Femur (tissue), 1 donor: Measurements from ENCODE around the gene FBXW7.
"Not testable (repeated sequence)": the region's sequence is repeated elsewhere in the genome, so short reads cannot be mapped to it uniquely, and the experiment has no call there.

Experiments
- DNase-seq: peaks from one replicate; pipeline ENCODE4 v3.0.0-alpha.2; 2017

Gene FBXW7, protein sequence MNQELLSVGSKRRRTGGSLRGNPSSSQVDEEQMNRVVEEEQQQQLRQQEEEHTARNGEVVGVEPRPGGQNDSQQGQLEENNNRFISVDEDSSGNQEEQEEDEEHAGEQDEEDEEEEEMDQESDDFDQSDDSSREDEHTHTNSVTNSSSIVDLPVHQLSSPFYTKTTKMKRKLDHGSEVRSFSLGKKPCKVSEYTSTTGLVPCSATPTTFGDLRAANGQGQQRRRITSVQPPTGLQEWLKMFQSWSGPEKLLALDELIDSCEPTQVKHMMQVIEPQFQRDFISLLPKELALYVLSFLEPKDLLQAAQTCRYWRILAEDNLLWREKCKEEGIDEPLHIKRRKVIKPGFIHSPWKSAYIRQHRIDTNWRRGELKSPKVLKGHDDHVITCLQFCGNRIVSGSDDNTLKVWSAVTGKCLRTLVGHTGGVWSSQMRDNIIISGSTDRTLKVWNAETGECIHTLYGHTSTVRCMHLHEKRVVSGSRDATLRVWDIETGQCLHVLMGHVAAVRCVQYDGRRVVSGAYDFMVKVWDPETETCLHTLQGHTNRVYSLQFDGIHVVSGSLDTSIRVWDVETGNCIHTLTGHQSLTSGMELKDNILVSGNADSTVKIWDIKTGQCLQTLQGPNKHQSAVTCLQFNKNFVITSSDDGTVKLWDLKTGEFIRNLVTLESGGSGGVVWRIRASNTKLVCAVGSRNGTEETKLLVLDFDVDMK

DNA sequence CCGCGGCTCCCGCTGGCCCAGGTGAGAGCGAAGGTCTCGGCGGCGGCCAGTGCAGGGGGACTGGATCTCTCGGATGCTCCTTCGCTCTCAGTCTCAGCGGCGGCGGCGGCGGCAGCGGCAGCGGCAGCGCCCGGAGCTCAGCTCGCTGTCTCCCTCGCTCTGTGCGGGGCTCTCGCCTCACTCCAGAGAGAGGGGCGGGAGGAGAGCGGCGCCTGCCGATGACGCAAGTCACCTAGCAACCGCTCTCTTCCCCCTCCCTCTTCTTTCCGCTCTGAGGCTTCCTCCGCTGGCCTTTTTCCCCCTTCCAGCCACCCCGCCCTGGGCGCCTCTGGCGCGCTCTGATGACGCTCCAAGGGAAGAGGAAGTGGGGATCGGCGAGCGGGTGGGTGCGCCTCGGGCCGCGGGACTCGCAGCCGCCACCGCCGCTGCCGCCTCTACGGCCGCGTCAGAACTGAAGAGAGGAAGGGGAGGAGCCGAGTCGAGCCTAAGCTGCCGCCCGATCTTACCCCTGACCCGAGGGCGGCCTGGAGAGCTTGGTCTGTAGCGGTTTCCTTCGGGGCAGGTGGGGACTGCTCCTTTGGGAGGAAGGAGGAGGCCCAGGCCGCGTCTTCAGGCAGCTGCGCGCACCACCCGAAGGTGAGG, at the start of gene FBXW7:
FBXW7 (minus strand) TSS at position 190 of the 642 bp plus-strand sequence. CDS start 124,289 bp downstream, outside the sequence.
- peak; percentile 99 for DNase-seq

DNA sequence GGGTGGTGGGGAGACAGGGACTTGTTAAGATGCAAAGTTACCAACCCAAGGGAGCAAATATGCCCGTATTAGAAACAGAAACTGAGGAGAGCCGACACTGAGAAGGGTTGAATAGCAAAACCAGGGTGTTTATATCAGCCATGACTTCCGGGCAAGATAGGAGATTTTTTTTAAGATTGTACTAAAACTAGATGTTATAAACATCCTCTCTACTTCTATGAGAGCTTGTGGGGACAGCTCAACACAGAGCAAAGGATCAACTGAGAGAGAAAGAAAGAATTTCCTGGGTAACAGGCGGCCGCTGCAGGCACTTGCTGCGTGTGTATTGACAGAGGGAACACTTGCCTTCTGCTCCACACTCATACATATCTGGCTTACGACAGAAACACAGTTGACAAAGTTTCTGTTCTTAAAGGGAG, 49.1 kb upstream of the FBXW7 start:
- DNase-seq: no peak

DNA sequence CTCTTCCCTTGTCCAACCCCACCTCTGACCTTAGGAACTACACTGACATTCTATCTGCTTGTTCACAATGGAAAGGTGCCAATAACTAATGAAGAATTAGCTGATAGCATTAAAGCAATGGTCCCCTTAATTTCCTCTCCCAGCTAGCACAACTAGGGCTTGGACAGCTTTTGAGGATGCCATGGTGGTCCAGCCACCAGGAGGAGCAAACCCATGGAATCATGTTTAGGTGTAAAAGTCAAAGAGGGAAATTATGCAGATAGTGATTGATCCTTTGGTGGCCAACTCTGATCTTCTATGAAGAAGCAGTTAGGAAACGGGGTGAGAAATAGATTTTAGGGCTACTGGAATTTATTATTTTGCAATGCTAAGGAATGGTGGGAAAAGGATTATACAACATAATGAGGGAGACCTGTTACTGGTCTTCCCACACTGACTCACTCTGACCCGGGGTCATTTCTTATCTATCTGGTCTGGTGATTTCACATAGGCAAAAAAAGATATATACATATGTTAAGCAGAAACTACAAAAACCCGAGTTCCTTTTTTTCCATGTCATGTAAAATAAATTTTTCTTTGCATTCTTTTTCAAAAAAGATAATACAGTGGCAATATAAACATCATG, 45.8 kb upstream of the FBXW7 start:
- no peak for DNase-seq

DNA sequence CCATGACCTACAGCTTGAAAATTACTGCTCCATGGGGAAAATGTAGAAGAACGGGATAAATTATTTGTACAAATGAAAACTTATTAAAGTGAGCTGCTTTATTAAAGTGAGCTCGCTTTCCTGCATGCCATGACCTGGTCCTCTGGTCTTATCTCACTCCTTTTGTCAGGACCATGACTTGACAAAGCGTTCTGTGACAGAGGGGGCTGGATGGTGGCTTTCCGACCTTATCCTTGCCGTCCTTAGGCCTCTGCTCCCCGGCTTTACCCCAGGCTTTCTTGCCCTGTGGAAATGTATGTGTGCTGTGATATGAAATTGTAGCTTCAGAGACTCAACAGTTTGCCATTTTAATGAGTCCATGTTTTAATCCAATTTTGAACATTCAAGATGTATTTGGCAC, 44.0 kb upstream of the FBXW7 start:
- no peak for DNase-seq

DNA sequence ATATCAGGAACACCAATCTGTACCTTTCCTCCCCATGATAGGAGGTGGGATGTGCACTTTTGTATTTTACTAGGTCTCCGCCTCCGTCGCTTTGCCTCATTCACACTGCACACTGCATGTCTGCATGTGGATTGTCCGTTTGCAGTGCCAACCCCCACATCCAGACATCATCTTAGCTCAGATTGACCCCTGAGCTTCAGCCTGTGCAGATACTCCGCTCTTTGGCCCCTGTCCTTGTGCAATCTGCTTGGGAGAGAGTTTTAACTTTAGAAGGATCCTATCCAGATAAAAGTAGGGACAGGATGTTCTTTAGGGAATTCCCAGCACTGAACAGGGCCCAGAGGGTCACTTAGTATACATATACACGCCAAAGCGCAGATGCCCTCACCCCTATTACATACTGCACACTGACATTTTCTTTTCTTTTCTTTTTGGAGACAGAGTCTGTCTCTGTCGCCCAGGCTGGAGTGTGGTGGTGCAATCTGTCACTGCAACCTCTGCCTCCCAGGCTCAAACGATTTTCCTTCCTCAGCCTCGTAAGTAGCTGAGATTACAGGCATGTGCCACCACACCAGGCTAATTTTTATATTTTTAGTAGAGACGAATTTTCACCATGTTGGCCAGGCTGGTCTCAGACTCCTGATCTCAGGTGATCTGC, 43.3 kb upstream of the FBXW7 start:
- DNase-seq: no peak

DNA sequence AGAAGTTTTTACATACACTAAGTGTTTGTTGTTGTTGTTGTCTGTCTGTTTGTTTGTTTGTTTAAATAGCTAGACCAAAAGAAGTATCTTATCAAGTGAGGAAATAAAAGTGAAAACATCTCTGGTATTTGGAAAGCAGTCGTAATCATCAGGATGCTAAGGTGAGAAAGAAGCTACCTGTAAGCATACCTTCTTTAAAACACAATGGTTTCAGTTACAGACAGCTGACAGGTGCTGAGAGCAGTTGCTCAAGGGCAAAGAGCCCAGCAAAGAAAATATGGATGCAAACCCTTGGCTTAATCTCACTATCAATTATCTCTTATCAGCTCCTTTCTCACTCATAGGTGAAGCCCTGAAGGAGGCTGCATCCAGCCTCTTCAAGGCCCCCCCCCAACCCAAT, 42.8 kb upstream of the FBXW7 start:
- no peak for DNase-seq

DNA sequence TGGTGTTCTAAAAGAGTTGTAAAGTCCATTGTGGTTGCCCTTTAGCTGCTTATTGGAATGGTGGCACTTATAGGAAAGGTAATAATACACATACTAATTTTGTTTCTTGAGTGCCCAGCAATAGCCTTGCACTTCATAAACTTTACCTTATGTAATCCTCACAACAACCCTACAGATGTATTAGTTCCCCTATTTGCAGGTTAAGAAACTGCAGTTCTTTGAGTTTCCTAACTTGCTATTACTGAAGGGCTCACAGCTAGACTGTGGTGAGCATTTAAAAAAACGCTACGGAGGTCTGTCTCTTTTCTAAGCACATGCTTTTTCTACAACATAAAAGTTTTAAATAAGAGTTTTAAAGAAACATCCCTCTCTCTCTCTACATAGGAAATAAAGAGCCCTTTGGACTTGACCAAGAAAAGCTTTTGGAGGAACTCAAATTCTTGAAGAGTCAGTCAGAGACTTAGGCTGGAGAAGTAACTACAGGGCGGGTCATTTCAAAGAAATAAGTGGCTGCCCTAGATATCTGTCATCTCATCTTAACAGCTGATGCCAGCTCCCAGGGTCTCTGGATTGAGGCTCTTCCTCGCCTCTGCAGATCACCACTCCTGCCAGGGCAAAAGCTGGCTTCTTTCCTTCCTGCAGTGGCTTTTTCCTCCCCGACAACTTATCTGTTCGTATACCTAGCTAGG, 42.0 kb upstream of the FBXW7 start:
- no peak for DNase-seq

DNA sequence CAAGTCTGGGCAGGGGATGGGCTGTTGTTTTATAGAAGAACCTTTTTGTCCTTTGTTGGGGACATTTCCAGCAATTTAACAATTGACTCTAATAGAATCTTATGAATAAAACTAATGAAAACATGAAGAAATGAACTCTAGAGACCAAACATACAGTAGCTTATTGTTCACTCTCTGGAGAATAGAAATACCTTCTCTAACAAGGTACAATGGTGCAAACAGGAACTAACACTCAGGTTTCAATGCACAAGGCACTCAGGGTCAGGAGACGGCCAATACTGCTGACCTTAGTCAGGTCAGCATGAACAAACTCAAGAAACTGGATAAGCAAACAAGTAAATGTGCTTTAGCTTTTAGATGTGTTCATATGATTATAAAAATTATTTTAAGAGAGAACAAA, 39.6 kb upstream of the FBXW7 start:
- DNase-seq: no peak

DNA sequence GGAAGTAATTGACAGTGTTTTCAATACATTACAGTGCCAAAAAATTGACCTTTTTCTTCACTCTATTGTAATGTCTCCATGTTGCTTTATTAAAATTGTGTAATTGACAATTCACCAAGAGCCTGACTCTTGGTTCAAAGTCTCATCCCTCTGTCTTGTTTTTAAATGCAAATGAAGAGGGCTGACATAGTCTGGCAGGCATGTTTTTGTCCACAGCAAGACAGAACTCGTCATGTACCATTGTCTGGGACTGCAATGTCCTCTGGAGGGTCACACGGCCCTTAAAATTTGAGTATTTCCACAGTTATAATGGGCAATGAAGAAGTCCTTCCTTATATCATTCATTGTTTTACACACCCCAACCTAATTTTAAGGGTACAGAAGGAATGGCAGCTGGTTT, 38.0 kb upstream of the FBXW7 start:
- DNase-seq: no peak

DNA sequence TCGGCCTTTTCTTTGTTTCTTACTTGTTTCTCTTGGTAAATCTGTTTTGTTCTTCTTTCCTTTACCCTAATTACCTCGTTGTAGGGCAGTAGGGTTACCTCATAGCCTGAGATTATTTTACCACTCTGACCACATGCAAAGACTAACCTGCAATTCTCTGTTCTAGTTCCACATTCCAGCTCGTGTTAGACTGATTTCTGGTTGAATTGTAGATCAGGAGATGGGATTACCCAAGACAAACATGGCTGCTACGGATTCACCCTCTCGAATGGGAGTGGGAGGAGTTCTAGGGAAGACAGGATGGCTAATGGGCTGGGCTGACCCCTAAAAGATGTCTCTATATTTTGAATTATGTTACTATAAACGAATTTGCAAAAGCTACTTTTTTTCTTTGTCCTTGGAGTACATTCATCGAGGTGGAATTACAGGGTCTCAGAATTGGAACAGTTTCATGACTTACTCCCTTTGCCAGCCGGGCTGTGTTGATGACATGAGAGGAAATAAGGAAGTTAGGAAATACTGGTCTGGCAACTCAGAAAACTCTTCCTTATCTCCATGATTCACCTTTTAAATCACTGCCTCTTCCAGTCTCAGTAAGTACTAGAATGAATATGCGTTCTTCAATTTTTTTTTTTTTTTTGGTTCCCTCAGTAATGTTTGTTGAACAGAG, 36.7 kb upstream of the FBXW7 start:
- DNase-seq: no peak

DNA sequence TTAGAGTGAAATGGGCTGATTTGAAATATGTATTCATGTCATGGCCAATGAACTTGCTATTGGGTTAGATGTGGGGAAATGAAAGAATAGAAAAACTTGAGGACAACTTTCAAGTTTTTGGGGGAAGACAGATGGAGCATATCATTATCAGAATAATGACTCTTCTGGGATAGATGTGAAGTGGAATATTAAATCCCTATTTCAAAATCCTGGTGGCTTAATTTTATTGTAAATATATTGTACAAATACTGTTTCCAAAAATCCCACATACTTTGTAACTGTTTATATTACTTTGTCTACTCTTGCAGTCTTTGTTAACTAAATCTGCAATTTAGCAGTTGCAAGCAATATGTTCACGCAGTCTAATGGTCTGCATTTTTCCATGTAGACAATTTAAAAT, 35.9 kb upstream of the FBXW7 start:
- no peak for DNase-seq

DNA sequence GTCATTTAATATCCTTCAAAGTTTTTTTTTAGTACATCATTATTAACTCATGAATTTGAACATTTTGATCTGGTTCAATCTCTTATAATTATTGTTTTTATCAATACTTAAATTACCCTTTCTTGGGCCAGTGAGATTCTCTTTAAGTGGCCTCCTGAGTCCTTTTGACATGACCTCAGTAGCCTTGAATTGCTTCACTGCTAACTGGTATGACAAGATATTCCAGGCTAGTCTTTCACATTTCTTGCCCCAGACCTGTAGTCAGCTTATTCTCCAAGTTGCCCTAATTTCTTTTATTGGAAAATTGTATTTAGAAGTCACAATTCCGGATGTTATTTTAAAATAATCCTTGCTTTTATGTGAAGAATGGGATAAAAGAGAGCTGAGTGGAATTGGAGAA, 35.4 kb upstream of the FBXW7 start:
- no peak for DNase-seq

DNA sequence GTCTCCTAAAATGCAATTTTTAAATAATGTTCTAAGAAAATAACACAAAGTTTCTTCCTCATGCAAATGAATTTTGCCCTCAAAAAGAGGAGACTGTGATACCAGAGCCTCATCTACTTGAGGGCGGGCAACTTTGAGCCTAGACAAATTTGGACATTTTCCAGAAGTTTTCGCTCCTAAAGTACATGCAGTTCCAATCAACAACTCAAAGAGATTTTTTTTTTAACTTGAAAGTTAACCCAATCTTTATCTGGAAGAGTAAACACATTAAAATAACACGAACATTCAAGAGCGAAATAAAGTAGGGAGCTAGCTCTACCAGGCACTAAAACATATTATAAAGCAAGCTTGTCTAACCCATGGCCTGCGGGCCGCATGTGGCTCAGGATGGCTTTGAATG, 29.4 kb upstream of the FBXW7 start:
- no peak for DNase-seq

DNA sequence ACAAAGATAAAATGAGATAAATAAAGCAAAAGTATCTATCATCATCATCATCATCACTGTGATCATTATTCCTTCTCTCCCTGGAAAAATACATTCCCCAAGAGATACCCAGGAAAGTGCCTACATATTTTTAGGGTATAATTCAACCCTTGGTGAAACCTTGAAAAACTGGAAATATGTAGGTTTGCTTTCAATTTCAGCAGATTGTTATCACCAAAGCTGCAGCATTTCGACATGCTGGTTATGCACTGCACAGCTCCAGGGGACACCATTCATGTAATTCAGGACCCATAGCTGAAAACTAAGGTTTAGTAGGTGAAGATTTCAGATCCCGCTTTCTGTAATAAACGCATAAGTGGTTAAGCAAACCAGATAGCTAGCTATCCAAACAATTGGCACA, 28.4 kb upstream of the FBXW7 start:
- no peak for DNase-seq

DNA sequence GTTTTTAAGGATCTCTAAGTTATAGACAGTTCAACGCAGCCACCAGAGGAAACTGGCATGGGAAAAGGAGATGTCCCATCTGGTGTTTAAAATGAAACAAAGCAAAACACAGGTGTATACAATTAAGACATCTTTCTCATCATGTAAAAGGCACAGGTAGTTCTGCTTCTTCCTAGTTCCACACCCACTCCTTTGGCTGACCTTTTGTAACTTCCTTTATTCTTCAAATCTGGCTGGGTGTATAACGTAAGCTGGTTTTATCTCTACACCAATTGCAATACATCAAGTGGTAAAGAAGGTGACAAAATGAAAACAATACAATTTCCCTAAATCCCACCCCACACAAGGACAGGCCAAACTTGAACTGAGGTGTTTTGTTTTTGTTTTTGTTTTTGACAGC, 27.3 kb upstream of the FBXW7 start:
- DNase-seq: no peak

DNA sequence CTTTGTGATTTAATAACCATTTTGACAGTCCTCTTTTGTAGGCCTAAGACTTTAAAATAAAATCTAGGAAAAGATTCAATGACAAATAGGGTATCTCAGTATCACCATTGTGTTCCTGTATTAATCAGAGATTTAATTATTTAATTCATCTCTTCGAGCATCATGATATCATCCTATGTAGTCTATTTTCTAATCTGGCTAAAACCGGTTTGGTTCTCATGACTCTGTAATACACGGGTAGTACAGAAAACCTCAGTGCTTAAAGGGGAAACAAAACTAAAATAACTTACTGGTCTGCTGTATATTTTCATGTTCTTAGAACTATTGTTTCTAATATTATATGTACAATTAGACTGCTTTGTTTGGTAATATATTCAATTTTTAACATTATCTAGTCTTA, 23.7 kb upstream of the FBXW7 start:
- DNase-seq: no peak

DNA sequence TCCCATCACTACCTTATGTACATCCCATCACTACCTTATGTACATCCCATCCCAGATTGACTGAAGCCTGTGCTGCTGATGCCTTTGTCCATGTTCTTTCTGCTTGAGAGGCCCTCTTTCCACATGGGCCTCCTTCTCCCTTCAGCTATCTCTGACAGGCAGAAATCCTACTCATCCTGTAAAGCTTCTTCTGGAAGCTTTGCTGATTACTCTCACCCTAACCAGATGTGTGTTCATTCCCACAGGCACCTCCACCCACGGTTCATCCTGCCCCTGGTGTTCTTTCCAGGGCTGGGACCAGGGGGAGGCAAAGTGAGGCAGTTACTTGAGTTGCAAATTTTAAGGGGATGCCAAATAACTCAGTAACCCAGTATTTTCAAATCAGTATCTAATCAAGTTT, 22.5 kb upstream of the FBXW7 start:
- DNase-seq: no peak

DNA sequence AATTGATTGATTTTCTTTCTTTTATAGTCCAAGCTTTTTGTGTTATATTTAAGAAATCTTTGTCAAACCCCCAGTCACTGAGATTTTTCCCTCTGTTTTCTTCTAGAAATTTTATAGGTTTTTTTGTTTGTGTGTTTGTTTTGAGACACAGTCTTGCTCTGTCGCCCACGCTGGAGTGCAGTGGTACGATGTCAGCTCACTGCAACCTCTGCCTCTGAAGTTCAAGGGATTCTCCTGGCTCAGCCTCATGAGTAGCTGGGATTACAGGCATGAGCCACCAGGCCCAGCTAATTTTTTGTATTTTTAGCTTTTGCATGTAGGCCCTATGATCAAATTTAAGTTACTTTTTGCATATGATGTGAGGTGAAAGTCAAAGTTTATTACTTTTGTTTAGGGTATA, 20.9 kb upstream of the FBXW7 start:
- DNase-seq: no peak

DNA sequence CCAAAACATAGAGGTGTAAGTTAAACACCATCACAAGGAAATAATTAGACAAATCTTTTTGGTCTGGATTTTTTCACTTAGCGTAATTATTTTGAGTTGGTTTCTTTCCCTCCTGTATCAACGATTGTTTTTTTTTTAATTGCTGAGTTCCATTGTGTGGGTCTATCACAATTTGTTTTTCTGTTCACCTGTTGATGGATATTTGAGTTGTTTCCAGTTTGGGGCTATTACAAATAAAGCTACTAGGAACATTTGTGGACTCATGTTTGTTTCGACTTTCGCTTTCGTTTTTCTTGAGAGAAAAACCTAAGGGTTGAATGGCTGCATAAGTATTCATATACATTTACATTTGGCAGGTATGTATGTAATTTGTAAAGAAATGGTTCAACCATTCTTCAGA, 20.4 kb upstream of the FBXW7 start:
- DNase-seq: no peak

DNA sequence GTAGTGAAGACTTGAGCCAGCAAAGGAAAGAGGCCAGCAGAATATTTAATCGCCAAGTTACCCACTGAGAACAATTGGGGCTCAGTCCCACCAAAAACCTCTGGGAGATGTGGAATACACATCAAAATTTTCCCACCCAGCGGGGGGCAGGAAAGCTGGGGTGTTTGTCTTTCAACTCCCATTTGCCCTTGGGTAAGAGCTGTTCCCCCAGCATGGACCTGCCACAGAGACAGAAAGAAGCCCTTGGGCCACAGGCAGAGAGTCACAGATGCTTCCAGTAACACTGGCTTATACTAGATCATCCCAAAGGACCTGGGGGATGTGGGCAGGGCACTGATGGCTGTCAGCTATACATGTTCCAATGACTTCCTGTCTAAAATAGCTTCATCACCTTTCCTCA, 18.9 kb upstream of the FBXW7 start:
- no peak for DNase-seq

DNA sequence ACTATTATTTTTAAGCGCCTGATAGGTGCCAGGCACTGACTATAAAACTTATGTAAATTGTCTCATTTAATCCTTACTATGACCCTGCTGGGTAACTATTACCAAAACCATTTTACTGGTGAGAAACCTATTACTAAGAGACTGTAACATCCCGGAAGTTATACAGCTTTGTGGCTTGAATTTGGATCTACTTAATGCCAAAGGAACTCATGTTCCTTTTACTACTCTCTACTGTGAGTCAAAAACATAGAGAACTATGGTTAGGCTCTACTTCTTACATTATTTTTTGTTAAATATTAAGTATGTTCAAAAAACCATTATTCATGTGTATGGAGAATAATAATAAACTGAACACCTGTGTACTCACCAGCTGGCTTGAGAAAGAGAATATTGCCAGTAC, 14.8 kb upstream of the FBXW7 start:
- not testable (repeated sequence) for DNase-seq

DNA sequence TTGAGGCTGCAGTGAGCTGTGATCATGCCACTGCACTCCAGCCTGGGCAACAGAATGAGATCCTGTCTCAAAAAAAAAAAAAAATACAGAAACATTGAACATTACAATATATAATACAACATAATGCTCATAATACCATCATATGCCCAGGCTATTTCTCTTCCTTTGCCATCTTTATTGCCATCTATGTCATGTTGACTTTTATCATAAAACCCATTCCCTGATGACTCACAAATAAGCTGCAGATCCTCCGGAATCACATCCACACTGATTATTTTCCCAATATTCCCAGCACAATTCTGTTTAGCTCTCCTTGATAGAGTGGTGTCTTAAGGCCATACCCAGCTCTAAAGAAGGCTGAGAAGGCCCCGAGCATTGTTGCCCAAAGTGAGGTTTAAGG, 9.2 kb upstream of the FBXW7 start:
- DNase-seq: no peak
